Measurements from ENCODE around the gene SMIM21.

- no peak for TF ChIP-seq POLR2A (IDR thresholded peaks at IDR 0.05)
- TF ChIP-seq, protein P1, sequence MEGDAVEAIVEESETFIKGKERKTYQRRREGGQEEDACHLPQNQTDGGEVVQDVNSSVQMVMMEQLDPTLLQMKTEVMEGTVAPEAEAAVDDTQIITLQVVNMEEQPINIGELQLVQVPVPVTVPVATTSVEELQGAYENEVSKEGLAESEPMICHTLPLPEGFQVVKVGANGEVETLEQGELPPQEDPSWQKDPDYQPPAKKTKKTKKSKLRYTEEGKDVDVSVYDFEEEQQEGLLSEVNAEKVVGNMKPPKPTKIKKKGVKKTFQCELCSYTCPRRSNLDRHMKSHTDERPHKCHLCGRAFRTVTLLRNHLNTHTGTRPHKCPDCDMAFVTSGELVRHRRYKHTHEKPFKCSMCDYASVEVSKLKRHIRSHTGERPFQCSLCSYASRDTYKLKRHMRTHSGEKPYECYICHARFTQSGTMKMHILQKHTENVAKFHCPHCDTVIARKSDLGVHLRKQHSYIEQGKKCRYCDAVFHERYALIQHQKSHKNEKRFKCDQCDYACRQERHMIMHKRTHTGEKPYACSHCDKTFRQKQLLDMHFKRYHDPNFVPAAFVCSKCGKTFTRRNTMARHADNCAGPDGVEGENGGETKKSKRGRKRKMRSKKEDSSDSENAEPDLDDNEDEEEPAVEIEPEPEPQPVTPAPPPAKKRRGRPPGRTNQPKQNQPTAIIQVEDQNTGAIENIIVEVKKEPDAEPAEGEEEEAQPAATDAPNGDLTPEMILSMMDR (IDR thresholded peaks at IDR 0.05) = no peak
- no peak for TF ChIP-seq EP300 (IDR thresholded peaks at IDR 0.05)
Observed at GRCh38 chr18:75428490-75428889, 987 bp upstream of the SMIM21 start.
